ENCODE data around the gene DSG3. TPM values are rescaled to one million over a fixed set of nuclear protein-coding genes. Genes with fewer than 3 reads are reported as not detected.

The DSG3 gene
- total RNA-seq, 1 donor from 2014 or later: not detected

DNA sequence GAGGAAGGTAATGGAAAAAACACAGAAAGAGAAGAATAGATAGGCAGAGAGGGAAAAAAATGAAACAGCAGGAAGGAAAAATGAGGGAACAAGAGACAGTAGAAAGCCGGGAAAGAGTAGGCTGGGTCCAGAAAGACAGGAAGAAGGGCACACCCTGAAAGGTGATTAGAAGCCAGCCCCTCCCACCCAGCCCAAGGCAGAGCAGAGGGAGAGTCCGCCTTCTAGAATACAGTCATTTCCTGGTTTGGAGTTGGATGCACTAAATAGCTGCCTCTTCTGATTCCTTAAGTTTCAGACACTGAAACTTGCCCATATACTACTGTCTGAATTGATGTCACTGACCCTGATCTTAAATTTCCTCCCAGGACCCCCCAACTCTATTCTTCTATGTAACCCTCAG is 17.9 kb upstream of the DSG3 start:
- Histone ChIP-seq H3K27me3 (no peaks in the 10 kb centered on the region), H4K20me1 (ENCODE audit: low read depth) (no peaks in the 10 kb centered on the region), H3K9ac (no peak overlapping the region), H2AFZ (replicated peaks) (no peak overlapping the region), H3K27ac (no peak overlapping the region), H3K9me3 (ENCODE audit: low read depth) (no peaks in the 10 kb centered on the region), H3K79me2 (ENCODE audit: low read depth) (no peaks in the 10 kb centered on the region), H3K4me3 (no peak overlapping the region), H3F3A (ENCODE audit: low read depth) (no peaks in the 10 kb centered on the region), H3K4me2 (no peak overlapping the region), H3K4me1 (no peaks in the 10 kb centered on the region), H3K36me3 (no peaks in the 10 kb centered on the region)
- H3K4me1 Mint-ChIP-seq: no peaks in the 10 kb centered on the region
- no peak for TF ChIP-seq EZH2phosphoT487 (IDR thresholded peaks at IDR 0.05)
- no peak for TF ChIP-seq EZH2 (IDR thresholded peaks at IDR 0.05)
- TF ChIP-seq, protein P1, sequence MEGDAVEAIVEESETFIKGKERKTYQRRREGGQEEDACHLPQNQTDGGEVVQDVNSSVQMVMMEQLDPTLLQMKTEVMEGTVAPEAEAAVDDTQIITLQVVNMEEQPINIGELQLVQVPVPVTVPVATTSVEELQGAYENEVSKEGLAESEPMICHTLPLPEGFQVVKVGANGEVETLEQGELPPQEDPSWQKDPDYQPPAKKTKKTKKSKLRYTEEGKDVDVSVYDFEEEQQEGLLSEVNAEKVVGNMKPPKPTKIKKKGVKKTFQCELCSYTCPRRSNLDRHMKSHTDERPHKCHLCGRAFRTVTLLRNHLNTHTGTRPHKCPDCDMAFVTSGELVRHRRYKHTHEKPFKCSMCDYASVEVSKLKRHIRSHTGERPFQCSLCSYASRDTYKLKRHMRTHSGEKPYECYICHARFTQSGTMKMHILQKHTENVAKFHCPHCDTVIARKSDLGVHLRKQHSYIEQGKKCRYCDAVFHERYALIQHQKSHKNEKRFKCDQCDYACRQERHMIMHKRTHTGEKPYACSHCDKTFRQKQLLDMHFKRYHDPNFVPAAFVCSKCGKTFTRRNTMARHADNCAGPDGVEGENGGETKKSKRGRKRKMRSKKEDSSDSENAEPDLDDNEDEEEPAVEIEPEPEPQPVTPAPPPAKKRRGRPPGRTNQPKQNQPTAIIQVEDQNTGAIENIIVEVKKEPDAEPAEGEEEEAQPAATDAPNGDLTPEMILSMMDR (IDR thresholded peaks at IDR 0.05): no peak
- peaks cover 4% of the 10 kb centered on the region for H3K9me3 Mint-ChIP-seq
- no peak for DNase-seq (ENCODE audit: low spot score)
- no peaks in the 10 kb centered on the region for H3K36me3 Mint-ChIP-seq
- H3K27me3 Mint-ChIP-seq (ENCODE audit: insufficient read depth, low read depth): peaks cover 2% of the 10 kb centered on the region
- no peak overlapping the region for H3K27ac Mint-ChIP-seq
- no peak overlapping the region for H3K4me3 Mint-ChIP-seq

DNA sequence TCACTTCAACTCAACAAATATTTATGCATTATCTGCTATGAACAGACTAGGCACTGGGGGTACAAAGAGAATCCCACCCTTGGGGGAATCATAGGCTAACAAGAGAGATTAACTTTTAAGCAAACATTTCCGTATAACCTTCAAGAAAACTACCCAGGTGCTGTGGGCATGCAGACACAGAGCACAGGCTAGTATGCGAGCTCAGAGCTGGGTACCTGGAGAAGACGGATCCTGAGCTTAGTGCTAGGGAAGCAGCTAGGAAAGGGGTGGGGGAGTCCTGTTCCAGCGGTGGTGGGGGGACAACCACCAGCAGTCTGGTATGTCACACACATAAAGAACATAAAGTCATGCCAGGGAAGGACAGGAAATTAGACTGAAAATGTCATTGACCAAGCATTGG is 17.5 kb upstream of the DSG3 start:
- H3K27ac Mint-ChIP-seq: no peak overlapping the region
- H3K4me2 ChIP-seq: no peak overlapping the region
- no peak for DNase-seq (ENCODE audit: low spot score)
- H3K9me3 ChIP-seq (ENCODE audit: low read depth): no peaks in the 10 kb centered on the region
- no peaks in the 10 kb centered on the region for H3K36me3 ChIP-seq
- H3K9ac ChIP-seq: no peak overlapping the region
- peaks cover 4% of the 10 kb centered on the region for H3K9me3 Mint-ChIP-seq
- no peak overlapping the region for H3K4me3 Mint-ChIP-seq
- H3F3A ChIP-seq (ENCODE audit: low read depth): no peaks in the 10 kb centered on the region
- TF ChIP-seq, protein P1 (IDR thresholded peaks at IDR 0.05): no peak
- TF ChIP-seq EZH2phosphoT487 (IDR thresholded peaks at IDR 0.05): no peak
- no peak for TF ChIP-seq EZH2 (IDR thresholded peaks at IDR 0.05)
- H3K4me1 ChIP-seq: no peaks in the 10 kb centered on the region
- H3K4me3 ChIP-seq: no peak overlapping the region
- H3K27ac ChIP-seq: no peak overlapping the region
- H3K27me3 ChIP-seq: no peaks in the 10 kb centered on the region
- peaks cover 2% of the 10 kb centered on the region for H3K27me3 Mint-ChIP-seq (ENCODE audit: insufficient read depth, low read depth)
- H4K20me1 ChIP-seq (ENCODE audit: low read depth): no peaks in the 10 kb centered on the region
- no peaks in the 10 kb centered on the region for H3K36me3 Mint-ChIP-seq
- no peaks in the 10 kb centered on the region for H3K4me1 Mint-ChIP-seq
- H2AFZ ChIP-seq (replicated peaks): no peak overlapping the region
- no peaks in the 10 kb centered on the region for H3K79me2 ChIP-seq (ENCODE audit: low read depth)

DNA sequence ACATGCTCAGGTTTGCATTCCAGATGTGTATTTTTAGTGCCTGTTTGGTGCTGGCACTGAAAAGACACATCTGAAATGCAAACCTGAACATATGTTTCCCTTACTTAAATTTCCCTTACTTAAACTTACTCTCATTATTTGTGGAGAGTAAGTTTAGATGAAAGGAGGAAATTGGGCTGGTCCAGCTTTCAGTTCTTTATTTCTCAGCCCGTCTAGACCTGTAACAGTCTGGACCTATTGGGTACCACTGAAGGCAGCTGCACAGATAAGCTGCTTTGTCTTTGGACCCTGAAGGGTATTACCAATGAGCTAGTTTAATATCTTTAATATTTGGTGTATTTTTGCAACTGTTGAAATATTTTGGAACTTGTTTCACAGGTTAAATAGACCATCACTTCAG is 17.0 kb upstream of the DSG3 start:
- Histone ChIP-seq H3K4me1 (no peaks in the 10 kb centered on the region), H3F3A (ENCODE audit: low read depth) (no peaks in the 10 kb centered on the region), H3K9me3 (ENCODE audit: low read depth) (no peaks in the 10 kb centered on the region), H3K79me2 (ENCODE audit: low read depth) (no peaks in the 10 kb centered on the region), H3K4me3 (no peak overlapping the region), H4K20me1 (ENCODE audit: low read depth) (no peaks in the 10 kb centered on the region), H3K4me2 (no peak overlapping the region), H3K27ac (no peak overlapping the region), H3K27me3 (no peaks in the 10 kb centered on the region), H3K9ac (no peak overlapping the region), H2AFZ (replicated peaks) (no peak overlapping the region), H3K36me3 (no peaks in the 10 kb centered on the region)
- no peak overlapping the region for H3K27ac Mint-ChIP-seq
- H3K27me3 Mint-ChIP-seq (ENCODE audit: insufficient read depth, low read depth): peaks cover 2% of the 10 kb centered on the region
- H3K4me1 Mint-ChIP-seq: no peaks in the 10 kb centered on the region
- no peak for DNase-seq (ENCODE audit: low spot score)
- H3K9me3 Mint-ChIP-seq: peaks cover 4% of the 10 kb centered on the region
- TF ChIP-seq, protein P1 (IDR thresholded peaks at IDR 0.05): no peak
- no peak for TF ChIP-seq EZH2 (IDR thresholded peaks at IDR 0.05)
- TF ChIP-seq EZH2phosphoT487 (IDR thresholded peaks at IDR 0.05): no peak
- H3K36me3 Mint-ChIP-seq: no peaks in the 10 kb centered on the region
- no peak overlapping the region for H3K4me3 Mint-ChIP-seq

Data from neural progenitor cell (in vitro differentiated cells).